ENCODE measurements around the gene DIO2.

DIO2 gene

GRCh38 chr14:80223696-80224465 lies 12.6 kb upstream of the DIO2 start:
- no peak for TF ChIP-seq CTCF (IDR thresholded peaks at IDR 0.05; ENCODE audit: control insufficient read depth, insufficient read depth, low read depth, low read length, missing control alignments)
- no peak overlapping the region for H3K4me3 ChIP-seq (ENCODE audit: control insufficient read depth, low read depth, low read length)
- DNase-seq (ENCODE audit: low read depth): no peak

- no peak overlapping the region for H3K4me3 ChIP-seq (ENCODE audit: control insufficient read depth, low read depth, low read length)
- no peak for DNase-seq (ENCODE audit: low read depth)
- TF ChIP-seq CTCF (IDR thresholded peaks at IDR 0.05; ENCODE audit: control insufficient read depth, insufficient read depth, low read depth, low read length, missing control alignments): no peak
Observed at GRCh38 chr14:80216818-80217217, 5.5 kb upstream of the DIO2 start.

GRCh38 chr14:80215756-80216581 lies 4.7 kb upstream of the DIO2 start:
- TF ChIP-seq CTCF (IDR thresholded peaks at IDR 0.05; ENCODE audit: control insufficient read depth, insufficient read depth, low read depth, low read length, missing control alignments): no peak
- no peak overlapping the region for H3K4me3 ChIP-seq (ENCODE audit: control insufficient read depth, low read depth, low read length)
- DNase-seq (ENCODE audit: low read depth): no peak

- no peak for TF ChIP-seq CTCF (IDR thresholded peaks at IDR 0.05; ENCODE audit: control insufficient read depth, insufficient read depth, low read depth, low read length, missing control alignments)
- DNase-seq (ENCODE audit: low read depth): peak; percentile 13
- no peak overlapping the region for H3K4me3 ChIP-seq (ENCODE audit: control insufficient read depth, low read depth, low read length)
Observed at GRCh38 chr14:80215081-80215480, 3.8 kb upstream of the DIO2 start.

- no peak overlapping the region for H3K4me3 ChIP-seq (ENCODE audit: control insufficient read depth, low read depth, low read length)
- DNase-seq (ENCODE audit: low read depth): peak; percentile 67
- peak; percentile 76 for TF ChIP-seq CTCF (IDR thresholded peaks at IDR 0.05; ENCODE audit: control insufficient read depth, insufficient read depth, low read depth, low read length, missing control alignments)
Observed at GRCh38 chr14:80213602-80214001, 2.3 kb upstream of the DIO2 start.

GRCh38 chr14:80212023-80212397 lies 706 bp upstream of the DIO2 start:
- DNase-seq (ENCODE audit: low read depth): peak; percentile 33
- peak overlapping the region; percentile 49 for H3K4me3 ChIP-seq (ENCODE audit: control insufficient read depth, low read depth, low read length)
- TF ChIP-seq CTCF (IDR thresholded peaks at IDR 0.05; ENCODE audit: control insufficient read depth, insufficient read depth, low read depth, low read length, missing control alignments): no peak

All from AG09309 (cell line).